ENCODE measurements around the gene ZNF581.

ZNF581 gene

GRCh38 chr19:55694656-55695491 lies 51.4 kb downstream of the ZNF581 start:
- DNase-seq (ENCODE audit: low read depth): no peak
- H3K4me3 ChIP-seq (ENCODE audit: control insufficient read depth, low read depth, low read length): no peak overlapping the region
- TF ChIP-seq, protein P1, sequence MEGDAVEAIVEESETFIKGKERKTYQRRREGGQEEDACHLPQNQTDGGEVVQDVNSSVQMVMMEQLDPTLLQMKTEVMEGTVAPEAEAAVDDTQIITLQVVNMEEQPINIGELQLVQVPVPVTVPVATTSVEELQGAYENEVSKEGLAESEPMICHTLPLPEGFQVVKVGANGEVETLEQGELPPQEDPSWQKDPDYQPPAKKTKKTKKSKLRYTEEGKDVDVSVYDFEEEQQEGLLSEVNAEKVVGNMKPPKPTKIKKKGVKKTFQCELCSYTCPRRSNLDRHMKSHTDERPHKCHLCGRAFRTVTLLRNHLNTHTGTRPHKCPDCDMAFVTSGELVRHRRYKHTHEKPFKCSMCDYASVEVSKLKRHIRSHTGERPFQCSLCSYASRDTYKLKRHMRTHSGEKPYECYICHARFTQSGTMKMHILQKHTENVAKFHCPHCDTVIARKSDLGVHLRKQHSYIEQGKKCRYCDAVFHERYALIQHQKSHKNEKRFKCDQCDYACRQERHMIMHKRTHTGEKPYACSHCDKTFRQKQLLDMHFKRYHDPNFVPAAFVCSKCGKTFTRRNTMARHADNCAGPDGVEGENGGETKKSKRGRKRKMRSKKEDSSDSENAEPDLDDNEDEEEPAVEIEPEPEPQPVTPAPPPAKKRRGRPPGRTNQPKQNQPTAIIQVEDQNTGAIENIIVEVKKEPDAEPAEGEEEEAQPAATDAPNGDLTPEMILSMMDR (conservative IDR thresholded peaks at IDR 0.05; ENCODE audit: control insufficient read depth, insufficient read depth, low read depth, low read length): no peak
